IMR-90 (cell line): ENCODE results near the gene TPGS1. TPM values are rescaled to one million over a fixed set of nuclear protein-coding genes. Genes with fewer than 3 reads are reported as not detected.

Experiments
- ATAC-seq: fragments of 200-7000 bp; cut with Tn5 transposase; 2 replicates; pipeline ENCODE4 v1.9.1; 2020; ENCODE audit warnings: low read depth, mild to moderate bottlenecking, moderate library complexity
- BruUV-seq: library from RNA; stranded (reverse); fragments of 400-500 nt; replicated peaks from 2 replicates; lab custom pipeline; 2021; lab: Mats Ljungman, UMichigan
- CTCF ChIA-PET: fragments of 300-600 bp; formaldehyde crosslinking; extraction: SDS; loops from one replicate; lab custom pipeline; 2021; ENCODE audit warnings: antibody characterized with exemption; lab: Yijun Ruan, JAX
- POLR2A ChIA-PET: fragments of 300-600 bp; sonication (Branson Sonifier 250); formaldehyde crosslinking; loops from one replicate; lab custom pipeline; 2022; ENCODE audit warnings: antibody characterized with exemption; ENCODE audit not compliant: unreplicated experiment; lab: Charles Lee
- DNase-seq: peaks from one replicate; pipeline ENCODE4 v3.0.0; 2013
- H2AFZ ChIP-seq: replicated peaks from 2 replicates; pipeline ENCODE3; 2013; ENCODE audit warnings: low read length, mild to moderate bottlenecking; ENCODE audit not compliant: poor library complexity
- H2AK5ac ChIP-seq: 2 replicates; pipeline ENCODE4 v1.6.1; 2013; ENCODE audit warnings: low read depth, low read length, inconsistent platforms
- H2AK9ac ChIP-seq: replicated peaks from 2 replicates; pipeline ENCODE3; 2013; ENCODE audit warnings: mild to moderate bottlenecking, low read depth, low read length, moderate library complexity; ENCODE audit not compliant: poor library complexity
- H2BK120ac ChIP-seq: 2 replicates; pipeline ENCODE4 v1.6.1; 2013; ENCODE audit warnings: low read depth, low read length, inconsistent platforms
- H2BK15ac ChIP-seq: 3 replicates; pipeline ENCODE4 v1.6.1; 2013; ENCODE audit warnings: low read depth, low read length, inconsistent platforms
- H2BK20ac ChIP-seq: 2 replicates; pipeline ENCODE4 v1.6.1; 2013; ENCODE audit warnings: low read depth, mild to moderate bottlenecking, inconsistent platforms, low read length, moderate library complexity
- H2BK5ac ChIP-seq: 2 replicates; pipeline ENCODE4 v1.6.1; 2013; ENCODE audit warnings: mild to moderate bottlenecking, low read depth, low read length, inconsistent platforms; ENCODE audit not compliant: poor library complexity, severe bottlenecking
- H3K14ac ChIP-seq: replicated peaks from 2 replicates; pipeline ENCODE4 v1.6.1; 2013; ENCODE audit warnings: low read depth, low read length, inconsistent platforms
- H3K18ac ChIP-seq: 2 replicates; pipeline ENCODE4 v1.6.1; 2013; ENCODE audit warnings: low read depth, low read length, control low read depth
- H3K23ac ChIP-seq: 2 replicates; pipeline ENCODE4 v1.6.1; 2013; ENCODE audit warnings: low read depth, low read length, inconsistent platforms
- H3K27ac ChIP-seq: 2 replicates; pipeline ENCODE4 v1.5.1; 2013; ENCODE audit warnings: mild to moderate bottlenecking, control low read depth, low read length; ENCODE audit not compliant: insufficient read depth
- H3K27me3 ChIP-seq: 2 replicates; pipeline ENCODE4 v1.6.1; 2013; ENCODE audit warnings: low read length; ENCODE audit not compliant: control insufficient read depth, insufficient read depth
- H3K36me3 ChIP-seq: 2 replicates; pipeline ENCODE4 v1.6.1; 2013; ENCODE audit warnings: low read length, mixed read lengths; ENCODE audit not compliant: control insufficient read depth, insufficient read depth
- H3K4ac ChIP-seq: 2 replicates; pipeline ENCODE4 v1.6.1; 2013; ENCODE audit warnings: low read depth, low read length, inconsistent platforms
- H3K4me1 ChIP-seq: 2 replicates; pipeline ENCODE4 v1.6.1; 2013; ENCODE audit warnings: low read length, mixed read lengths; ENCODE audit not compliant: control insufficient read depth, insufficient read depth
- H3K4me2 ChIP-seq: 2 replicates; pipeline ENCODE4 v1.6.1; 2013; ENCODE audit warnings: low read depth, mild to moderate bottlenecking, control low read depth, low read length, moderate library complexity
- H3K4me3 ChIP-seq: 2 replicates; pipeline ENCODE4 v1.5.1; 2013; ENCODE audit warnings: low read depth, mild to moderate bottlenecking, control low read depth, low read length, moderate library complexity; ENCODE audit not compliant: insufficient read depth
- H3K56ac ChIP-seq: 2 replicates; pipeline ENCODE4 v1.6.1; 2013; ENCODE audit warnings: low read length, inconsistent platforms; ENCODE audit not compliant: insufficient read depth; ENCODE audit errors: extremely low read depth
- H3K79me1 ChIP-seq, 2 experiments: 2 replicates each; pipeline ENCODE4 v1.6.1; 2013; ENCODE audit warnings: low read length in 2 of 2, inconsistent platforms in 1 of 2, low read depth in 1 of 2
- H3K9ac ChIP-seq: 2 replicates; pipeline ENCODE4 v1.6.1; 2013; ENCODE audit warnings: low read depth, low read length, control low read depth
- H3K9me1 ChIP-seq: 2 replicates; pipeline ENCODE4 v1.6.1; 2013; ENCODE audit warnings: low read length, inconsistent platforms; ENCODE audit not compliant: insufficient read depth
- H3K9me3 ChIP-seq: 2 replicates; pipeline ENCODE4 v1.6.1; 2013; ENCODE audit warnings: low read length; ENCODE audit not compliant: control insufficient read depth, insufficient read depth
- H4K20me1 ChIP-seq: 2 replicates; pipeline ENCODE4 v1.6.1; 2013; ENCODE audit warnings: low read length, inconsistent platforms; ENCODE audit not compliant: insufficient read depth
- H4K5ac ChIP-seq: 2 replicates; pipeline ENCODE4 v1.6.1; 2013; ENCODE audit warnings: mild to moderate bottlenecking, low read depth, low read length, control low read depth
- H4K8ac ChIP-seq, 2 experiments: 2 replicates each; pipeline ENCODE4 v1.6.1; 2013; ENCODE audit warnings: low read depth in 2 of 2, low read length in 2 of 2, control low read depth in 1 of 2, inconsistent platforms in 1 of 2
- H4K91ac ChIP-seq: 2 replicates; pipeline ENCODE4 v1.6.1; 2013; ENCODE audit warnings: low read depth, low read length, inconsistent platforms; ENCODE audit not compliant: insufficient read depth
- BHLHE40 ChIP-seq: fragments of 150-350 bp; IDR thresholded peaks from 2 replicates; pipeline ENCODE4 v1.6.1; 2016; ENCODE audit warnings: mild to moderate bottlenecking, low read depth, low read length
- CEBPB ChIP-seq: IDR thresholded peaks from 2 replicates; pipeline ENCODE4 v1.6.1; 2012; ENCODE audit warnings: low read depth, low read length, improper control_type of control experiment
- CHD1 ChIP-seq: IDR thresholded peaks from 2 replicates; pipeline ENCODE4 v1.6.1; 2012; ENCODE audit warnings: low read depth, low read length, improper control_type of control experiment
- FOS ChIP-seq: fragments of 150-350 bp; IDR thresholded peaks from 2 replicates; pipeline ENCODE4 v1.6.1; 2016; ENCODE audit warnings: low read depth, low read length
- MAFK ChIP-seq: IDR thresholded peaks from 2 replicates; pipeline ENCODE4 v1.6.1; 2012; ENCODE audit warnings: low read depth, low read length, improper control_type of control experiment
- MAZ ChIP-seq: IDR thresholded peaks from 2 replicates; pipeline ENCODE4 v1.6.1; 2012; ENCODE audit warnings: low read depth, mild to moderate bottlenecking, low read length, improper control_type of control experiment, moderate library complexity, borderline replicate concordance
- MXI1 ChIP-seq: IDR thresholded peaks from 2 replicates; pipeline ENCODE4 v1.6.1; 2012; ENCODE audit warnings: low read depth, mild to moderate bottlenecking, low read length, moderate library complexity, borderline replicate concordance
- NFE2L2 ChIP-seq: fragments of 150-350 bp; IDR thresholded peaks from 2 replicates; pipeline ENCODE4 v1.6.1; 2016; ENCODE audit warnings: low read depth, mild to moderate bottlenecking, low read length
- POLR2A ChIP-seq: IDR thresholded peaks from 2 replicates; pipeline ENCODE4 v1.6.1; 2012; ENCODE audit warnings: mild to moderate bottlenecking, low read depth, low read length
- RAD21 ChIP-seq: IDR thresholded peaks from 2 replicates; pipeline ENCODE4 v1.6.1; 2012; ENCODE audit warnings: low read length, improper control_type of control experiment
- RCOR1 ChIP-seq: IDR thresholded peaks from 2 replicates; pipeline ENCODE4 v1.6.1; 2012; ENCODE audit warnings: mild to moderate bottlenecking, low read length, improper control_type of control experiment; ENCODE audit not compliant: insufficient replicate concordance
- RFX5 ChIP-seq: IDR thresholded peaks from 2 replicates; pipeline ENCODE4 v1.8.0; 2012; ENCODE audit warnings: low read depth, mild to moderate bottlenecking, low read length, moderate library complexity
- SMC3 ChIP-seq: fragments of 150-350 bp; IDR thresholded peaks from 2 replicates; pipeline ENCODE4 v1.6.1; 2016; ENCODE audit warnings: low read depth, mild to moderate bottlenecking, antibody characterized with exemption, low read length, moderate library complexity
- USF2 ChIP-seq: fragments of 150-350 bp; IDR thresholded peaks from 2 replicates; pipeline ENCODE4 v1.6.1; 2017; ENCODE audit warnings: mild to moderate bottlenecking, antibody characterized with exemption, low read length, low read depth
- WGBS, 2 experiments: methylation state at CpG; one replicate each; pipeline versions ENCODE4 v1.1.5 to v1.1.7; 2013; ENCODE audit warnings: missing lambda C conversion rate in 2 of 2; ENCODE audit not compliant: insufficient read length in 1 of 2; ENCODE audit errors: extremely low coverage in 2 of 2; 5-methylcytosine and 5-hydroxymethylcytosine counted together
- dilution Hi-C: fragments of 300-500 bp; cut with HindIII; formaldehyde crosslinking; loops from one replicate; pipeline ENCODE4 v1.14.3; 2018; ENCODE audit warnings: low sequenced_read_pairs; ENCODE audit not compliant: unreplicated experiment
- in situ Hi-C: fragments of 300-500 bp; cut with MboI; formaldehyde crosslinking; loops from 3 replicates; pipeline ENCODE4 v1.14.3; 2019; ENCODE audit warnings: low sequenced_read_pairs, inconsistent platforms, mixed read lengths
- intact Hi-C: fragments of 100-400 bp; cut with micrococcal nuclease; formaldehyde crosslinking; loops from 2 replicates; pipeline ENCODE4 v1.10.0; 2022
- polyA plus RNA-seq, 3 experiments: library from polyadenylated mRNA; depleted of rRNA; stranded (reverse); fragments of >200 nt; gene quantifications; 2 replicates each; pipeline ENCODE4 v1.2.3, GENCODE V29; 2012; ENCODE audit warnings: low replicate concordance in 1 of 3
- total RNA-seq: library from RNA; depleted of rRNA; stranded (reverse); fragments of >200 nt; gene quantifications from 2 replicates; pipeline ENCODE4 v1.2.3, GENCODE V29; 2012
- TF ChIP-seq, protein P1 (sequence below): conservative IDR thresholded peaks from 2 replicates; pipeline ENCODE4 v1.5.1; 2012; ENCODE audit warnings: mild to moderate bottlenecking, low read depth, low read length, improper control_type of control experiment
- TF ChIP-seq, protein P2 (sequence below): fragments of 150-350 bp; IDR thresholded peaks from 2 replicates; pipeline ENCODE4 v1.6.1; 2016; ENCODE audit warnings: low read depth, mild to moderate bottlenecking, low read length, moderate library complexity, borderline replicate concordance

The TPGS1 gene
- total and polyA plus RNA-seq, 2 of the 4 experiments (the other 2 are of a cell fraction): 2.7 to 6.3 TPM

DNA sequence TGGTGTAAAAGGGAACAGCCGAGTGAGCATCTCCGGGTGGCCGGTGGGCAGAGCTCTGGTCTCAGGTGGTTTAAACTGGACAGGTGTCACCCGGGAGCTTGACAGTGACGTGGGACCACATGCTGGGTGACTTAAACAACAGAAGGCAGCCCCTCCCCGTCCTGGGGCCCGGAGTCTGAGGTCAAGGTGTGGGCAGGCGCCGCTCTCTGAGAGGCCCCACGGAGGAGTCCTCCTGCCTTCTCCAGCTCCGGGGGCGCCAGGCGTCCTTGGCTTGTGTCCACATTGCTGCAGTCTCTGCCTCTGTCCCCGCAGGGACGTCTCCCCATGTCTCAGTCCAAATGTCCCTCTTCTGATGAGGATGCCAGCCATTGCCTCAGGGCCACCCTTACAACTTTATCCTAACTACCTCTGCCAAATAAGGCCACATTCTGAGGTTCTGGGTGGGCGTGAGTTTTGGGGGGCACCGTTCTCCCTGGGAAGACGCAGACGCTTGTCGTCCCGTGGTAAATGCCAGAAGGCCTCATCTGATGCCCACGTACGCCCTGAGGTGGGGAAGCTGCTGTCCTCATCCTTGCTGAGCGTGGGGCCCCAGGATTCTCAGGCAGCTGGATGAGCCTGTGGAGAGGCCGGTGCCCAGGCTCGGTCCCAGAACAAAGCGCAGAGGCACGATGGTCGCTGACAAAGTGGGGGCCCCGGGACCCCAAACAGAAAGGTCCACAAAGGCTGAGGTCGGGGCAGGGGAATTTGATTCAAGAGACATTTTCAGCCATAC lies 49.5 kb downstream of the TPGS1 start:
- in situ Hi-C loops: no loop called here
- POLR2A ChIA-PET: no interaction called here

More for the DNA sequence above, 49.5 kb downstream of the TPGS1 start:
- no peak overlapping the region for H3K27ac ChIP-seq
- no peak overlapping the region for H4K5ac ChIP-seq
- H3K9ac ChIP-seq: no peak overlapping the region
- no peak overlapping the region for H3K4me2 ChIP-seq
- H3K56ac ChIP-seq: no peak overlapping the region
- DNase-seq (no peak), ATAC-seq (no peak)
- H3K36me3 ChIP-seq: no peaks in the 10 kb centered on the region
- WGBS, 2 experiments: 83% methylated on average over 22 of the region's 31 CpGs; no CpG with 5 or more reads in 1 of the 2 experiments
- H2BK20ac ChIP-seq: no peak overlapping the region
- H2AK9ac ChIP-seq: no peak overlapping the region
- CTCF ChIA-PET: no interaction called here
- no peak overlapping the region for H3K18ac ChIP-seq
- H2BK5ac ChIP-seq: no peak overlapping the region
- no peak overlapping the region for H2AK5ac ChIP-seq
- intact Hi-C loops: no loop called here
- no peak overlapping the region for H2BK15ac ChIP-seq
- H4K91ac ChIP-seq: no peak overlapping the region
- TF ChIP-seq SMC3: no peak
- no peak for TF ChIP-seq CEBPB
- no peak for TF ChIP-seq MXI1
- no peak for TF ChIP-seq NFE2L2
- TF ChIP-seq POLR2A: no peak
- TF ChIP-seq RFX5: no peak
- TF ChIP-seq RAD21: no peak
- no peak for TF ChIP-seq CHD1
- no peak for TF ChIP-seq USF2
- TF ChIP-seq MAFK: no peak
- TF ChIP-seq FOS: no peak
- no peak for TF ChIP-seq RCOR1
- TF ChIP-seq, protein P1, sequence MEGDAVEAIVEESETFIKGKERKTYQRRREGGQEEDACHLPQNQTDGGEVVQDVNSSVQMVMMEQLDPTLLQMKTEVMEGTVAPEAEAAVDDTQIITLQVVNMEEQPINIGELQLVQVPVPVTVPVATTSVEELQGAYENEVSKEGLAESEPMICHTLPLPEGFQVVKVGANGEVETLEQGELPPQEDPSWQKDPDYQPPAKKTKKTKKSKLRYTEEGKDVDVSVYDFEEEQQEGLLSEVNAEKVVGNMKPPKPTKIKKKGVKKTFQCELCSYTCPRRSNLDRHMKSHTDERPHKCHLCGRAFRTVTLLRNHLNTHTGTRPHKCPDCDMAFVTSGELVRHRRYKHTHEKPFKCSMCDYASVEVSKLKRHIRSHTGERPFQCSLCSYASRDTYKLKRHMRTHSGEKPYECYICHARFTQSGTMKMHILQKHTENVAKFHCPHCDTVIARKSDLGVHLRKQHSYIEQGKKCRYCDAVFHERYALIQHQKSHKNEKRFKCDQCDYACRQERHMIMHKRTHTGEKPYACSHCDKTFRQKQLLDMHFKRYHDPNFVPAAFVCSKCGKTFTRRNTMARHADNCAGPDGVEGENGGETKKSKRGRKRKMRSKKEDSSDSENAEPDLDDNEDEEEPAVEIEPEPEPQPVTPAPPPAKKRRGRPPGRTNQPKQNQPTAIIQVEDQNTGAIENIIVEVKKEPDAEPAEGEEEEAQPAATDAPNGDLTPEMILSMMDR: no peak
- TF ChIP-seq, protein P2, sequence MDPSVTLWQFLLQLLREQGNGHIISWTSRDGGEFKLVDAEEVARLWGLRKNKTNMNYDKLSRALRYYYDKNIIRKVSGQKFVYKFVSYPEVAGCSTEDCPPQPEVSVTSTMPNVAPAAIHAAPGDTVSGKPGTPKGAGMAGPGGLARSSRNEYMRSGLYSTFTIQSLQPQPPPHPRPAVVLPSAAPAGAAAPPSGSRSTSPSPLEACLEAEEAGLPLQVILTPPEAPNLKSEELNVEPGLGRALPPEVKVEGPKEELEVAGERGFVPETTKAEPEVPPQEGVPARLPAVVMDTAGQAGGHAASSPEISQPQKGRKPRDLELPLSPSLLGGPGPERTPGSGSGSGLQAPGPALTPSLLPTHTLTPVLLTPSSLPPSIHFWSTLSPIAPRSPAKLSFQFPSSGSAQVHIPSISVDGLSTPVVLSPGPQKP: no peak
- TF ChIP-seq MAZ: no peak
- TF ChIP-seq BHLHE40: no peak
- no peak overlapping the region for H3K23ac ChIP-seq
- no peaks in the 10 kb centered on the region for H3K27me3 ChIP-seq
- no peaks in the 10 kb centered on the region for H3K79me1 ChIP-seq
- H3K14ac ChIP-seq: no peak overlapping the region
- no peak overlapping the region for H2BK120ac ChIP-seq
- peaks cover 6% of the 10 kb centered on the region; the same call in 1 of the 2 replicates for H3K4me1 ChIP-seq
- no peak overlapping the region for H2AFZ ChIP-seq
- H3K4ac ChIP-seq: no peak overlapping the region
- no peak overlapping the region for H3K4me3 ChIP-seq
- no peaks in the 10 kb centered on the region for H3K9me3 ChIP-seq
- no peaks in the 10 kb centered on the region for H3K9me1 ChIP-seq
- no TSS peak for BruUV-seq
- H4K20me1 ChIP-seq: no peaks in the 10 kb centered on the region
- dilution Hi-C loops: no loop called here
- H4K8ac ChIP-seq: no peak overlapping the region
